K562 (cell line): ENCODE results near the gene PLA2G4D.

Source experiments
- ILK ChIP-seq: fragments of 450-650 bp; IDR thresholded peaks from 2 replicates; pipeline ENCODE4 v1.6.1; 2016; ENCODE audit warnings: missing genetic modification characterization, low read depth, mild to moderate bottlenecking, missing compliant biosample characterization, moderate library complexity, borderline replicate concordance
- KDM4B ChIP-seq, 2 experiments: fragments of 450-650 bp in 1 of 2; sonication (generic) in 1 of 2; IDR thresholded peaks; 2 replicates each; pipeline ENCODE4 v1.6.1; 2016 to 2017; ENCODE audit warnings: borderline replicate concordance in 2 of 2, antibody characterized with exemption in 1 of 2, low read depth in 1 of 2, mild to moderate bottlenecking in 1 of 2
- POLR2A ChIP-seq: fragments of 450-650 bp; conservative IDR thresholded peaks from 2 replicates; pipeline ENCODE4 v1.6.1; 2016
- RNF219 ChIP-seq: fragments of 250-450 bp; sonication (Bioruptor Pico); IDR thresholded peaks from 2 replicates; pipeline ENCODE4 v1.5.0; 2022; ENCODE audit warnings: mild to moderate bottlenecking
- SIN3A ChIP-seq, 2 experiments: fragments of 150-350 bp in 1 of 2; IDR thresholded peaks; 2 replicates each; pipeline ENCODE4 v1.6.1; 2011 to 2016; ENCODE audit warnings: borderline replicate concordance in 2 of 2, low read depth in 2 of 2, low read length in 2 of 2, mild to moderate bottlenecking in 2 of 2, moderate library complexity in 2 of 2; ENCODE audit not compliant: control insufficient read depth in 1 of 2
- SNIP1 ChIP-seq: fragments of 450-650 bp; IDR thresholded peaks from 2 replicates; pipeline ENCODE4 v1.7.1; 2017; ENCODE audit warnings: low read depth, mild to moderate bottlenecking
- TEAD1 ChIP-seq, 2 experiments: fragments of 450-650 bp in 1 of 2; sonication (generic) in 1 of 2; formaldehyde crosslinking; IDR thresholded peaks; 2 replicates each; pipeline versions ENCODE4 v1.4.0 to v1.8.0; 2020 to 2022; ENCODE audit warnings: mild to moderate bottlenecking in 2 of 2, missing genetic modification reagents in 1 of 2
- WHSC1 ChIP-seq: IDR thresholded peaks from one replicate; pipeline ENCODE4 v1.6.1; 2012; ENCODE audit warnings: low read length, control low read depth, inconsistent platforms
- ZFPM2 ChIP-seq: fragments of 250-450 bp; sonication (Bioruptor Pico); IDR thresholded peaks from 2 replicates; pipeline ENCODE4 v1.5.1; 2022; ENCODE audit warnings: mild to moderate bottlenecking
- ZNF311 ChIP-seq: fragments of 250-450 bp; sonication (Bioruptor Pico); IDR thresholded peaks from 2 replicates; pipeline ENCODE4 v1.4.0; 2020; ENCODE audit warnings: mild to moderate bottlenecking, moderate library complexity
- ZNF79 ChIP-seq: fragments of 250-450 bp; sonication (Bioruptor Pico); IDR thresholded peaks from 2 replicates; pipeline ENCODE4 v1.4.0; 2020; ENCODE audit warnings: low read depth, mild to moderate bottlenecking, moderate library complexity
- TF ChIP-seq, protein P1 (sequence below): fragments of 250-450 bp; sonication (Bioruptor Pico); IDR thresholded peaks from 2 replicates; pipeline ENCODE4 v1.8.0; 2021; ENCODE audit warnings: moderate library complexity, mild to moderate bottlenecking, inconsistent platforms
- TF ChIP-seq, protein P2 (sequence below): fragments of 450-650 bp; IDR thresholded peaks from 2 replicates; pipeline ENCODE4 v1.6.1; 2014; ENCODE audit warnings: low read depth, mild to moderate bottlenecking, moderate library complexity, borderline replicate concordance
- TF ChIP-seq, protein P3 (sequence below), 3 experiments: IDR thresholded peaks in 2 of 3; conservative IDR thresholded peaks in 1 of 3; 2 replicates each; pipeline ENCODE4 v1.5.1; 2011 to 2012; ENCODE audit warnings: low read length in 3 of 3, mild to moderate bottlenecking in 3 of 3, control low read depth in 2 of 3, improper control_type of control experiment in 1 of 3, inconsistent platforms in 1 of 3, low read depth in 1 of 3, mixed read lengths in 1 of 3, moderate library complexity in 1 of 3; ENCODE audit not compliant: insufficient read depth in 2 of 3

DNA sequence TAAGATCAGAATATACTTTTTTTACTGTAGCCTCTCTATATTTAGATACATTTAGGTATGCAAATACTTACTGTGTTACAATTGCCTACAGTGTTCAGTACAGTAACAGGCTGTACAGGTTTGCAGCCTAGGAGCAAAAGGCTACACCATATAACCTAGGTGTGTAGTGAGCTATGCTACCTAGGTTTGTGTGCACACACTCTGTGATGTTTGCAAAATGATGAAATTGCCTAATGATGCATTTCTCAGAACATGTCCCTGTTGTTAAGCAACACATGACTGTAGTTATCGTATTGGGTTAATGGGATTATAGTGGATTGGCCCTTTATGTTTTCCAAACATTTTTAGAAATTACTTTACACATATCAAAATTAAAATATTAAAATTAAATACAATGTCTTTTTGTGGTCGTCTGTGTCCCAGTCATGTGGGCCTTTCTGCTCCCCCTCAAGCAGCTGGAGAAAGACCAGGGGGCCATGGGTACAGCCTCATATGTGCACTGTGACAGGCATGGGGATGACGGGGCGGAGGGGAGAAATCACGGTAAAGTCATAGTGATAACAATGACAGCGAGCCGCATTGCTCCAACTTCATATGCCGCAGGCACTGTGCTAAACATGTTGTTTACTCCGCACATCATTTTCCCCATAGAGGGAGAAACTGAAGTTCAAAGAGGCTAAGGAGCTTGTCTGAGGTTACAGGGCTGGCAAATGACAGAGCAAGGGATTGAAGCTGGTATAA, 46.1 kb downstream of the PLA2G4D start:
- TF ChIP-seq POLR2A = no peak
- TF ChIP-seq ZNF79 = no peak
- no peak for TF ChIP-seq KDM4B (IDR thresholded peaks at IDR 0.05; ENCODE audit: borderline replicate concordance in 2 of 2, low read depth in 1 of 2)
- TF ChIP-seq, protein P1, sequence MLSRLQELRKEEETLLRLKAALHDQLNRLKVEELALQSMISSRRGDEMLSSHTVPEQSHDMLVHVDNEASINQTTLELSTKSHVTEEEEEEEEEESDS (CRISPR knock-in tag) = no peak
- TF ChIP-seq, protein P2, sequence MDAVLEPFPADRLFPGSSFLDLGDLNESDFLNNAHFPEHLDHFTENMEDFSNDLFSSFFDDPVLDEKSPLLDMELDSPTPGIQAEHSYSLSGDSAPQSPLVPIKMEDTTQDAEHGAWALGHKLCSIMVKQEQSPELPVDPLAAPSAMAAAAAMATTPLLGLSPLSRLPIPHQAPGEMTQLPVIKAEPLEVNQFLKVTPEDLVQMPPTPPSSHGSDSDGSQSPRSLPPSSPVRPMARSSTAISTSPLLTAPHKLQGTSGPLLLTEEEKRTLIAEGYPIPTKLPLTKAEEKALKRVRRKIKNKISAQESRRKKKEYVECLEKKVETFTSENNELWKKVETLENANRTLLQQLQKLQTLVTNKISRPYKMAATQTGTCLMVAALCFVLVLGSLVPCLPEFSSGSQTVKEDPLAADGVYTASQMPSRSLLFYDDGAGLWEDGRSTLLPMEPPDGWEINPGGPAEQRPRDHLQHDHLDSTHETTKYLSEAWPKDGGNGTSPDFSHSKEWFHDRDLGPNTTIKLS = no peak
- TF ChIP-seq, protein P3, sequence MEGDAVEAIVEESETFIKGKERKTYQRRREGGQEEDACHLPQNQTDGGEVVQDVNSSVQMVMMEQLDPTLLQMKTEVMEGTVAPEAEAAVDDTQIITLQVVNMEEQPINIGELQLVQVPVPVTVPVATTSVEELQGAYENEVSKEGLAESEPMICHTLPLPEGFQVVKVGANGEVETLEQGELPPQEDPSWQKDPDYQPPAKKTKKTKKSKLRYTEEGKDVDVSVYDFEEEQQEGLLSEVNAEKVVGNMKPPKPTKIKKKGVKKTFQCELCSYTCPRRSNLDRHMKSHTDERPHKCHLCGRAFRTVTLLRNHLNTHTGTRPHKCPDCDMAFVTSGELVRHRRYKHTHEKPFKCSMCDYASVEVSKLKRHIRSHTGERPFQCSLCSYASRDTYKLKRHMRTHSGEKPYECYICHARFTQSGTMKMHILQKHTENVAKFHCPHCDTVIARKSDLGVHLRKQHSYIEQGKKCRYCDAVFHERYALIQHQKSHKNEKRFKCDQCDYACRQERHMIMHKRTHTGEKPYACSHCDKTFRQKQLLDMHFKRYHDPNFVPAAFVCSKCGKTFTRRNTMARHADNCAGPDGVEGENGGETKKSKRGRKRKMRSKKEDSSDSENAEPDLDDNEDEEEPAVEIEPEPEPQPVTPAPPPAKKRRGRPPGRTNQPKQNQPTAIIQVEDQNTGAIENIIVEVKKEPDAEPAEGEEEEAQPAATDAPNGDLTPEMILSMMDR (IDR thresholded peaks at IDR 0.05 in 2 of 3, conservative IDR thresholded peaks at IDR 0.05 in 1 of 3; ENCODE audit: insufficient read depth in 2 of 3, low read depth in 1 of 3, low read length in 3 of 3) = no peak
- TF ChIP-seq ZNF311 = no peak
- no peak for TF ChIP-seq SNIP1
- no peak for TF ChIP-seq RNF219 (CRISPR knock-in tag)
- TF ChIP-seq SIN3A (IDR thresholded peaks at IDR 0.05; ENCODE audit: borderline replicate concordance in 2 of 2, control insufficient read depth in 1 of 2, low read depth in 2 of 2, low read length in 2 of 2) = no peak
- no peak for TF ChIP-seq TEAD1 (CRISPR knock-in tag; IDR thresholded peaks at IDR 0.05)
- TF ChIP-seq ILK = no peak
- no peak for TF ChIP-seq WHSC1
- no peak for TF ChIP-seq ZFPM2
